Breast epithelium (tissue), 3 donors: Measurements from ENCODE around the gene HEATR1.

Source experiments
- POLR2A ChIP-seq: fragments of 450-650 bp; IDR thresholded peaks from one replicate; pipeline ENCODE4 v1.6.1; 2016; ENCODE audit warnings: antibody characterized with exemption, mild to moderate bottlenecking, moderate library complexity
- POLR2AphosphoS5 ChIP-seq, 3 donors: sonication (generic); formaldehyde crosslinking; IDR thresholded peaks; one replicate each; pipeline ENCODE4 v1.6.1; 2017; ENCODE audit warnings: antibody characterized with exemption in 3 of 3
- TF ChIP-seq, protein P1 (sequence below), 3 donors: fragments of 450-650 bp; IDR thresholded peaks; one replicate each; pipeline ENCODE4 v1.5.1; 2016 to 2017; ENCODE audit warnings: antibody characterized with exemption in 3 of 3, mild to moderate bottlenecking in 3 of 3, moderate library complexity in 3 of 3

DNA sequence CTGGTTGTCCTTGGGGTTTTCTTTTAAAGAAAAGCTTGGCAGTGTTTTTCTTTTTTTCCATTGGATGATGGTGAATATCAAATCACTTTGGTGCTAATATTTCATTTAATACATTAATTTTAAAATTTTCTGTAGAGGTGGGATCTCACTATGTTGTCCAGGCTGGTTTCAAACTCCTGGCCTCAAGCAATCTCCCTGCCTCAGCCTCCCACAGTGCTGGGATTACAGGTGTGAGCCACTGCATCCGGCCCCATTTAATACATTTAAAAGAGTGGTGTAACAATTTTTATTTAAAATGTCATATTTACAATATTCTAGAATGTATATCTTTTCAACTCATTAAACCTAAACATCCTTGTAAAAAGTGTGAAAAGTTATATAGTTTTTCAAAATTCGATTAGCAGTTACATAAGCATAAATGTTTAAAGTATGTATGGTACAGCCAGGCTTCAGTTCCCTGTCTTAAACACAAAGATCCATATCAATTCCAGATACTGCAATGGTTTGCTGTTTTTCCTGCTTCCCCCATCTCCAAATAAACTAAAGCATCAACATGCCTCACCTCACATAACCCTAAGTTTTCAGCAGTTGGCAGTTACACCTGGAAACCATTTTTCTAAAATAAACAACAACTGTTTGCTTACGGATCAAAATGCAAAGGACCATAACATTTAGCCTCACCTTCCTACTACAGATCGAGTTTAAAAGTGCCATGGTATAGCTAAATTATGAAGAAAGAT, 89.4 kb downstream of the HEATR1 start:
- TF ChIP-seq, protein P1, sequence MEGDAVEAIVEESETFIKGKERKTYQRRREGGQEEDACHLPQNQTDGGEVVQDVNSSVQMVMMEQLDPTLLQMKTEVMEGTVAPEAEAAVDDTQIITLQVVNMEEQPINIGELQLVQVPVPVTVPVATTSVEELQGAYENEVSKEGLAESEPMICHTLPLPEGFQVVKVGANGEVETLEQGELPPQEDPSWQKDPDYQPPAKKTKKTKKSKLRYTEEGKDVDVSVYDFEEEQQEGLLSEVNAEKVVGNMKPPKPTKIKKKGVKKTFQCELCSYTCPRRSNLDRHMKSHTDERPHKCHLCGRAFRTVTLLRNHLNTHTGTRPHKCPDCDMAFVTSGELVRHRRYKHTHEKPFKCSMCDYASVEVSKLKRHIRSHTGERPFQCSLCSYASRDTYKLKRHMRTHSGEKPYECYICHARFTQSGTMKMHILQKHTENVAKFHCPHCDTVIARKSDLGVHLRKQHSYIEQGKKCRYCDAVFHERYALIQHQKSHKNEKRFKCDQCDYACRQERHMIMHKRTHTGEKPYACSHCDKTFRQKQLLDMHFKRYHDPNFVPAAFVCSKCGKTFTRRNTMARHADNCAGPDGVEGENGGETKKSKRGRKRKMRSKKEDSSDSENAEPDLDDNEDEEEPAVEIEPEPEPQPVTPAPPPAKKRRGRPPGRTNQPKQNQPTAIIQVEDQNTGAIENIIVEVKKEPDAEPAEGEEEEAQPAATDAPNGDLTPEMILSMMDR (IDR thresholded peaks at IDR 0.05) = no peak
- TF ChIP-seq POLR2AphosphoS5 (IDR thresholded peaks at IDR 0.05) (no peak), POLR2A (no peak)
